Body of pancreas (tissue), 4 donors: ENCODE measurements around the gene HSH2D. TPM values are rescaled to one million over a fixed set of nuclear protein-coding genes. Genes with fewer than 3 reads are reported as not detected.

Experiments used
- ATAC-seq: fragments of 150-250 bp; one replicate; pipeline ENCODE4 v1.9.1; 2016
- DNase-seq, 4 donors: peaks; one replicate each; pipeline ENCODE4 v3.0.0-alpha.2; 2019
- H3K27ac ChIP-seq, 4 donors: fragments of 200-600 bp; sonication (generic); 1 replicate in 3 of 4; 2 replicates in 1 of 4; pipeline versions ENCODE4 v1.5.1 to v1.6.1; 2016 to 2019; ENCODE audit warnings: mild to moderate bottlenecking in 1 of 4, mixed read lengths in 1 of 4, moderate library complexity in 1 of 4
- H3K27me3 ChIP-seq, 2 donors: fragments of 200-600 bp; sonication (generic); one replicate each; pipeline ENCODE4 v1.6.0; 2016; ENCODE audit warnings: mild to moderate bottlenecking in 1 of 2
- H3K36me3 ChIP-seq, 2 donors: fragments of 200-600 bp; sonication (generic); replicated peaks in 1 of 2; 2 replicates each; pipeline ENCODE4 v1.5.1; 2016; ENCODE audit warnings: low read depth in 2 of 2; ENCODE audit not compliant: insufficient read depth in 1 of 2
- H3K4me1 ChIP-seq: fragments of 200-600 bp; sonication (generic); one replicate; pipeline ENCODE4 v1.6.0; 2016
- H3K4me3 ChIP-seq, 2 donors: fragments of 200-600 bp; sonication (generic); 1 replicate in 1 of 2; 2 replicates in 1 of 2; pipeline ENCODE4 v1.5.1; 2016 to 2019
- H3K9me3 ChIP-seq, 3 donors: fragments of 200-600 bp; sonication (generic); 1 replicate in 2 of 3; 2 replicates in 1 of 3; pipeline ENCODE4 v1.5.1; 2016
- CTCF ChIP-seq, 7 experiments: fragments of 450-650 bp in 4 of 7; fragments of 200-600 bp in 3 of 7; sonication (generic) in 3 of 7; IDR thresholded peaks; one replicate each; pipeline ENCODE4 v1.5.1; 2016 to 2019; ENCODE audit warnings: antibody characterized with exemption in 7 of 7
- POLR2A ChIP-seq, 3 donors: fragments of 450-650 bp; IDR thresholded peaks; one replicate each; pipeline ENCODE4 v1.6.1; 2016; ENCODE audit warnings: antibody characterized with exemption in 3 of 3, mild to moderate bottlenecking in 2 of 3
- WGBS, 2 donors: methylation state at CpG; one replicate each; pipeline ENCODE4 v1.1.5; 2017; 5-methylcytosine and 5-hydroxymethylcytosine counted together
- intact Hi-C: fragments of 100-400 bp; cut with DNase I; formaldehyde crosslinking; loops from one replicate; pipeline ENCODE4 v1.15.1; 2023
- small RNA-seq: library from RNA; depleted of rRNA; stranded (forward); fragments of <200 nt; gene quantifications from one replicate; pipeline ENCODE3, GENCODE V24; 2016
- total RNA-seq, 2 donors: library from RNA; depleted of rRNA; stranded (reverse); fragments of >200 nt; gene quantifications; one replicate each; pipeline ENCODE4 v1.1.0, GENCODE V29; 2016

Gene HSH2D
- total RNA-seq, 2 donors from 2014 or later, result 3.6 to 9.6 TPM

GRCh38 chr19:16206046-16206605 is 62.6 kb downstream of the HSH2D start:
- H3K27ac ChIP-seq, result no peak overlapping the region
- H3K36me3 ChIP-seq, result peaks cover 0 to 5% of the 10 kb centered on the region in 2 donors
- no peaks in the 10 kb centered on the region for H3K27me3 ChIP-seq
- WGBS, 2 donors, result 92% methylated on average over 10 to 14 of the region's 14 CpGs
- no peak overlapping the region for H3K4me3 ChIP-seq
- ATAC-seq (no peak), DNase-seq (no peak)
- intact Hi-C loops, result no loop called here
- H3K4me1 ChIP-seq, result no peaks in the 10 kb centered on the region
- H3K9me3 ChIP-seq, result no peaks in the 10 kb centered on the region
- TF ChIP-seq POLR2A (IDR thresholded peaks at IDR 0.05) (no peak), CTCF (IDR thresholded peaks at IDR 0.05) (no peak)

GRCh38 chr19:16206637-16207036 is 63.2 kb downstream of the HSH2D start:
- TF ChIP-seq CTCF (IDR thresholded peaks at IDR 0.05) (no peak), POLR2A (IDR thresholded peaks at IDR 0.05) (no peak)
- Histone ChIP-seq H3K4me1 (no peaks in the 10 kb centered on the region), H3K9me3 (no peaks in the 10 kb centered on the region), H3K36me3 (peaks cover 0 to 5% of the 10 kb centered on the region in 2 donors), H3K27me3 (no peaks in the 10 kb centered on the region), H3K27ac (no peak overlapping the region), H3K4me3 (no peak overlapping the region)
- intact Hi-C loops, result no loop called here
- WGBS, 2 donors, result 90 to 96% methylated on average over 7 of the region's 7 CpGs
- ATAC-seq (no peak), DNase-seq (no peak)

- no peak overlapping the region for H3K4me3 ChIP-seq
- no peaks in the 10 kb centered on the region for H3K4me1 ChIP-seq
- no peak for DNase-seq
- no peaks in the 10 kb centered on the region for H3K27me3 ChIP-seq
- peaks cover 0 to 5% of the 10 kb centered on the region in 2 donors for H3K36me3 ChIP-seq
- no peak overlapping the region for H3K27ac ChIP-seq
- TF ChIP-seq CTCF (IDR thresholded peaks at IDR 0.05) (no peak), POLR2A (IDR thresholded peaks at IDR 0.05) (no peak)
- ATAC-seq, result no peak
- no peaks in the 10 kb centered on the region for H3K9me3 ChIP-seq
- intact Hi-C loops, result no loop called here
- 90 to 100% methylated on average over 7 to 10 of the region's 10 CpGs for WGBS, 2 donors
Observed at GRCh38 chr19:16207063-16207462, 63.6 kb downstream of the HSH2D start.

- no peak overlapping the region for H3K4me3 ChIP-seq
- peaks cover 0 to 5% of the 10 kb centered on the region in 2 donors for H3K36me3 ChIP-seq
- no peak overlapping the region for H3K27ac ChIP-seq
- no peak for ATAC-seq
- intact Hi-C loops, result no loop called here
- H3K9me3 ChIP-seq, result no peaks in the 10 kb centered on the region
- no peaks in the 10 kb centered on the region for H3K27me3 ChIP-seq
- no peak for TF ChIP-seq POLR2A (IDR thresholded peaks at IDR 0.05)
- no peak for TF ChIP-seq CTCF (IDR thresholded peaks at IDR 0.05)
- no peak for DNase-seq
- WGBS, 2 donors, result 75 to 89% methylated on average over 10 to 12 of the region's 12 CpGs
- H3K4me1 ChIP-seq, result no peaks in the 10 kb centered on the region
Observed at GRCh38 chr19:16207490-16208025, 64.1 kb downstream of the HSH2D start.

Small RNA genes lying within 50 kb of the gene (small RNA-seq; reads per million reads assigned to genes)
- not detected for gene RF00017

Other genes starting within 250 kb of the HSH2D start
- gene CYP4F2, start 245.6 kb upstream of the HSH2D start, total RNA-seq, result not detected
- 1 to 10 TPM in 1 of 2 donors, not detected in 1; 3.9 TPM for gene CYP4F11, start 209.2 kb upstream of the HSH2D start, total RNA-seq
- not detected for gene OR10H4, start 194.7 kb upstream of the HSH2D start, total RNA-seq
- 100 to 1,000 TPM; 162 to 171 TPM for gene TPM4, start 67.2 kb upstream of the HSH2D start, total RNA-seq
- gene RAB8A, start 31.8 kb upstream of the HSH2D start, total RNA-seq, result 10 to 100 TPM; 15.5 to 32.2 TPM
- gene CIB3, start 29.8 kb downstream of the HSH2D start, total RNA-seq, result not detected
- 10 to 100 TPM; 29.6 to 44.5 TPM for gene FAM32A, start 41.7 kb downstream of the HSH2D start, total RNA-seq
- 10 to 100 TPM; 22.3 to 23.1 TPM for gene AP1M1, start 54.2 kb downstream of the HSH2D start, total RNA-seq
- gene KLF2, start 181.1 kb downstream of the HSH2D start, total RNA-seq, result 10 to 100 TPM; 13.2 to 42.2 TPM